AG04449 (cell line): Measurements from ENCODE around the gene RASAL1.

ENCODE experiments used
- CTCF ChIA-PET: fragments of 350-600 bp; formaldehyde crosslinking; extraction: SDS; loops from one replicate; lab custom pipeline; 2021; ENCODE audit warnings: antibody characterized with exemption; lab: Yijun Ruan, JAX
- POLR2A ChIA-PET: fragments of 400-600, 350-600 bp; formaldehyde crosslinking; extraction: SDS; loops from one replicate; lab custom pipeline; 2020; ENCODE audit warnings: antibody characterized with exemption, inconsistent platforms; lab: Yijun Ruan, JAX
- DNase-seq: peaks from one replicate; pipeline ENCODE4 v3.0.0-alpha.2; 2010; ENCODE audit warnings: low read depth, low spot score
- H3K4me3 ChIP-seq: 2 replicates; pipeline ENCODE4 v1.5.1; 2011; ENCODE audit warnings: low read depth, mild to moderate bottlenecking, control low read depth, low read length
- CTCF ChIP-seq: IDR thresholded peaks from one replicate; pipeline ENCODE4 v1.5.1; 2011; ENCODE audit warnings: mild to moderate bottlenecking, moderate library complexity, low read length, control low read depth, inconsistent platforms; ENCODE audit not compliant: insufficient read depth; ENCODE audit errors: missing control alignments

The RASAL1 gene

GRCh38 chr12:113083863-113084435, 51.6 kb downstream of the RASAL1 start:
- CTCF ChIA-PET = interaction anchor here (1.5 kb wide), 1 partner anchor 91 kb away, joined by 3 read pairs; no protein-coding TSS in a partner anchor
- DNase-seq = no peak
- no peak overlapping the region for H3K4me3 ChIP-seq
- POLR2A ChIA-PET = no interaction called here
- no peak for TF ChIP-seq CTCF

DNA sequence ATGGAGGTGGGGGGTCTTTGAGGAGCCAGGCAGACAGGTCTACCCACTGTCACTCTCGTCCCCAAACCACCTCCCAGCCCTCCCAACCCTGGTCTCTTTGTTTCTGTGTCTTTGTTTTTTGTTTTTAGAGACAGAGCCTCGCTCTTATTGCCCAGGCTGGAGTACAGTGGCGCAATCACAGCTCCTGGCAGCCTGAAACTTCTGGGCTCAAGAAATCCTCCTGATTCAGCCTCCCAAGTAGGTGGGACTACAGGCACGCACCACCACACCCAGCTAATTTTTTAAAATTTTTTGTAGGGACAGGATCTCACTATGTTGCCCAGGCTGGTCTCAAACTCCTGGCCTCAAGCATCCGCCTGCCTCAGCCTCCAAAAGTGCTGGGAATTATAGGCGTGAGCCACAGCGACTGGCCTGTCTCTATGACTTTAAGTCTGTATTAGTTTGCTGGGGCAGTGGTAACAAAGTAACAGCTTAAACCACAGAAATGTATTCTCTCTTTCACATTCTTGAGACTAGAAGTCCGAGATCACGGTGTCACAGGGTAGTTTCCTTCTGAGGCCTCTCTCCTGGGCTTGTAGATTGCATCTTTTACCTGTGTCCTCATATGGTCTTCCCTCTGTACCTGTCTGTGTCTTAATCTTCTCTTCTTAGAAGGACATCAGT, 52.9 kb downstream of the RASAL1 start:
- ChIA-PET CTCF (interaction anchor here (1.5 kb wide), 1 partner anchor 90 kb away, joined by 3 read pairs; no protein-coding TSS in a partner anchor), POLR2A (no interaction called here)
- no peak for DNase-seq
- no peak overlapping the region for H3K4me3 ChIP-seq
- no peak for TF ChIP-seq CTCF

DNA sequence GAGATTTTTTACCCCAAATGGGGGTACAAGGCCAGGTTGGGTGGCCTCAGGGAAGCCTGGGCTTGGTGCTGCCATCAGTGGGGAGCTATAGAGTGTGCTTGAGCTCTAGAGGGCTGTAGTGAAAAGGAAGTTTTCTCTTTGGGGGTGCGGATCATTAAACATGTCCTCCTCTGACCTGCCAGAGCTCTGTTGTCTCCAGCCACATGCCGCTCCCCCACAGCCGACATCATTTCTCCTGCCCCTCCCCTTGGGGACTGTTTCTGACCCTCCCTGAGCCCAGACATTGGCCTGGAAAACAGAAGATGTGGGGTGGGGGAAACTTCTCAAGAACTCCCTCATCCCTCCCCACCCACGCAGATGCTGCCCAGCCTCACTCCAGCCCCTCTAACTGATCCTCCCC, 53.7 kb downstream of the RASAL1 start:
- no peak overlapping the region for H3K4me3 ChIP-seq
- ChIA-PET POLR2A (no interaction called here), CTCF (no interaction called here)
- no peak for TF ChIP-seq CTCF
- no peak for DNase-seq

GRCh38 chr12:113077859-113078255, 57.7 kb downstream of the RASAL1 start:
- CTCF ChIA-PET = no interaction called here
- TF ChIP-seq CTCF = no peak
- no peak for DNase-seq
- H3K4me3 ChIP-seq = no peak overlapping the region
- POLR2A ChIA-PET = no interaction called here

DNA sequence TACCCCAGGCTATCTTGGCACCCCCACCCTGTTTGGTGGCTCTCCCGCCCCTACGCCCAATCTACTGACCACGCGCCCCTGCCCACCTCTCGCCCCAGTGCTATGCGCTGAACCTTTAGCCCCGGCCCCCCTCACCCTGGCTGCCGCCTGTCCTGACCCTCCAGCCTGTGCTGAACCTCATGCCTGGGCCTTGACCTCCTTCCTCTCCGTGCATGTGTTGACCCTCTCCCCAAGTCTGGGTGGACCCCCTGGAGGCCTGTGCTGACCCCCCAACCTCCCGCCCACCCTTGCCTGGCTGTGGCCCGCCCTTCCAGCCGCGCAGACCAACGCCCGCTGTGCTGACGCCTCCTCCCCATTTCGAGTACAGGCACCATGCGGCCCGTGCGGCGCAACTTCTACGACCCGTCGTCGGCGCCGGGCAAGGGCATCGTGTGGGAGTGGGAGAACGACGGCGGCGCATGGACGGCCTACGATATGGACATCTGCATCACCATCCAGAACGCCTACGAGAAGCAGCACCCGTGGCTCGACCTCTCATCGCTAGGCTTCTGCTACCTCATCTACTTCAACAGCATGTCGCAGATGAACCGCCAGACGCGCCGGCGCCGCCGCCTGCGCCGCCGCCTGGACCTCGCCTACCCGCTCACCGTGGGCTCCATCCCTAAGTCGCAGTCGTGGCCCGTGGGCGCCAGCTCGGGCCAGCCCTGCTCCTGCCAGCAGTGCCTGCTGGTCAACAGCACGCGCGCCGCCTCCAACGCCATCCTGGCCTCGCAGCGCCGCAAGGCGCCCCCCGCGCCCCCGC, 58.3 kb downstream of the RASAL1 start:
- ChIA-PET CTCF (no interaction called here), POLR2A (no interaction called here)
- H3K4me3 ChIP-seq = no peak overlapping the region
- DNase-seq = no peak
- TF ChIP-seq CTCF = no peak

GRCh38 chr12:113075137-113075683, 60.4 kb downstream of the RASAL1 start:
- no peak overlapping the region for H3K4me3 ChIP-seq
- CTCF ChIA-PET = no interaction called here
- TF ChIP-seq CTCF = no peak
- DNase-seq = no peak
- POLR2A ChIA-PET = no interaction called here
